HepG2 (cell line): ENCODE measurements around the gene NDUFB3. TPM values are rescaled to one million over a fixed set of nuclear protein-coding genes. Genes with fewer than 3 reads are reported as not detected.

Experiments used
- ATRX ChIP-seq: sonication (generic); formaldehyde crosslinking; IDR thresholded peaks from 2 replicates; pipeline ENCODE4 v1.4.0; 2020; ENCODE audit warnings: missing genetic modification reagents, borderline replicate concordance
- ELK4 ChIP-seq: sonication (generic); formaldehyde crosslinking; IDR thresholded peaks from 2 replicates; pipeline ENCODE4 v1.9.0; 2021; ENCODE audit warnings: missing genetic modification reagents, borderline replicate concordance
- ESRRA ChIP-seq: sonication (generic); formaldehyde crosslinking; IDR thresholded peaks from 2 replicates; pipeline ENCODE4 v1.5.1; 2020; ENCODE audit warnings: mild to moderate bottlenecking, low read depth, missing genetic modification reagents
- FOSL2 ChIP-seq: sonication (generic); formaldehyde crosslinking; IDR thresholded peaks from 2 replicates; pipeline ENCODE4 v1.4.0; 2020; ENCODE audit warnings: missing genetic modification reagents
- HMGA1 ChIP-seq: sonication (generic); formaldehyde crosslinking; conservative IDR thresholded peaks from 2 replicates; pipeline ENCODE4 v1.4.0; 2020; ENCODE audit warnings: missing genetic modification reagents
- LBX2 ChIP-seq: sonication (generic); formaldehyde crosslinking; IDR thresholded peaks from 2 replicates; pipeline ENCODE4 v1.5.0; 2020; ENCODE audit warnings: missing genetic modification reagents, mild to moderate bottlenecking, borderline replicate concordance
- MAFK ChIP-seq, 2 experiments: IDR thresholded peaks in 1 of 2; conservative IDR thresholded peaks in 1 of 2; 2 replicates each; pipeline ENCODE4 v1.6.1; 2011; ENCODE audit warnings: improper control_type of control experiment in 2 of 2, low read length in 2 of 2
- POLR2G ChIP-seq: fragments of 200-400 bp; formaldehyde crosslinking; IDR thresholded peaks from 2 replicates; pipeline ENCODE4 v1.6.1; 2018; ENCODE audit warnings: mild to moderate bottlenecking, low read depth, low read length, moderate library complexity
- RXRA ChIP-seq: sonication (generic); formaldehyde crosslinking; IDR thresholded peaks from 2 replicates; pipeline ENCODE4 v1.5.1; 2020; ENCODE audit warnings: missing genetic modification reagents
- TEF ChIP-seq: sonication (generic); formaldehyde crosslinking; IDR thresholded peaks from 2 replicates; pipeline ENCODE4 v1.5.0; 2020; ENCODE audit warnings: missing genetic modification reagents
- ZC3H4 ChIP-seq: sonication (generic); formaldehyde crosslinking; IDR thresholded peaks from 2 replicates; pipeline ENCODE4 v1.4.0; 2020; ENCODE audit warnings: missing genetic modification reagents, borderline replicate concordance
- ZKSCAN8 ChIP-seq: IDR thresholded peaks from 2 replicates; pipeline ENCODE4 v1.6.1; 2016; ENCODE audit warnings: borderline replicate concordance, missing genetic modification reagents, missing compliant biosample characterization
- ZNF205 ChIP-seq: IDR thresholded peaks from 2 replicates; pipeline ENCODE4 v1.6.1; 2018; ENCODE audit warnings: missing biosample characterization, missing genetic modification reagents
- ZNF24 ChIP-seq: fragments of 450-650 bp; IDR thresholded peaks from 2 replicates; pipeline ENCODE4 v1.6.1; 2017; ENCODE audit warnings: antibody characterized with exemption, mild to moderate bottlenecking
- ZNF256 ChIP-seq: sonication (generic); formaldehyde crosslinking; conservative IDR thresholded peaks from 2 replicates; pipeline ENCODE4 v1.4.0; 2020; ENCODE audit warnings: missing genetic modification reagents
- ZNF331 ChIP-seq: sonication (generic); formaldehyde crosslinking; IDR thresholded peaks from 2 replicates; pipeline ENCODE4 v1.4.0; 2020; ENCODE audit warnings: missing genetic modification reagents
- ZNF354B ChIP-seq: sonication (generic); formaldehyde crosslinking; IDR thresholded peaks from 2 replicates; pipeline ENCODE4 v1.8.0; 2022; ENCODE audit warnings: mild to moderate bottlenecking, missing genetic modification reagents
- ZNF451 ChIP-seq: sonication (generic); formaldehyde crosslinking; IDR thresholded peaks from 2 replicates; pipeline ENCODE4 v1.5.0; 2020; ENCODE audit warnings: mild to moderate bottlenecking, missing genetic modification reagents
- ZNF567 ChIP-seq: sonication (generic); formaldehyde crosslinking; IDR thresholded peaks from 2 replicates; pipeline ENCODE4 v1.8.1; 2023; ENCODE audit warnings: mild to moderate bottlenecking, missing genetic modification reagents, borderline replicate concordance
- ZNF572 ChIP-seq: sonication (generic); formaldehyde crosslinking; IDR thresholded peaks from 2 replicates; pipeline ENCODE4 v1.5.1; 2020; ENCODE audit warnings: mild to moderate bottlenecking, missing genetic modification reagents
- ZNF607 ChIP-seq: sonication (generic); formaldehyde crosslinking; IDR thresholded peaks from 2 replicates; pipeline ENCODE4 v1.5.1; 2020; ENCODE audit warnings: missing genetic modification reagents, mild to moderate bottlenecking, borderline replicate concordance
- ZNF670 ChIP-seq: sonication (generic); formaldehyde crosslinking; IDR thresholded peaks from 2 replicates; pipeline ENCODE4 v1.8.0; 2022; ENCODE audit warnings: mild to moderate bottlenecking, missing genetic modification reagents, borderline replicate concordance
- ZNF777 ChIP-seq: sonication (generic); formaldehyde crosslinking; IDR thresholded peaks from 2 replicates; pipeline ENCODE4 v1.4.0; 2020; ENCODE audit warnings: missing genetic modification reagents
- ZNF800 ChIP-seq: sonication (generic); formaldehyde crosslinking; IDR thresholded peaks from 2 replicates; pipeline ENCODE4 v1.4.0; 2020; ENCODE audit warnings: missing genetic modification reagents
- ZNF839 ChIP-seq: sonication (generic); formaldehyde crosslinking; IDR thresholded peaks from 2 replicates; pipeline ENCODE4 v1.4.0; 2020; ENCODE audit warnings: missing genetic modification reagents, mild to moderate bottlenecking, borderline replicate concordance
- ZNF879 ChIP-seq: sonication (generic); formaldehyde crosslinking; IDR thresholded peaks from 2 replicates; pipeline ENCODE4 v1.8.1; 2023; ENCODE audit warnings: missing genetic modification reagents
- polyA plus RNA-seq, 8 experiments: library from polyadenylated mRNA; depleted of rRNA in 3 of 8; stranded (reverse) in 7 of 8; unstranded in 1 of 8; fragments of >200 nt; fragmentation: Illumina TruSeq in 4 of 8; extraction: Trizol in 4 of 8; gene quantifications; 2 replicates each; pipeline versions ENCODE4 v1.2.1 to v1.2.3, GENCODE V29; 2011 to 2016; ENCODE audit warnings: low read depth in 4 of 8, missing spikeins in 1 of 8, mixed read lengths in 1 of 8; ENCODE audit not compliant: insufficient read depth in 1 of 8
- total RNA-seq, 5 experiments: library from RNA; depleted of rRNA; stranded (reverse); fragments of >200 nt; fragmentation: Illumina TruSeq; extraction: Trizol; gene quantifications; 2 replicates each; pipeline ENCODE4 v1.2.3, GENCODE V29; 2016; ENCODE audit warnings: low read depth in 1 of 5

NDUFB3 gene
- total and polyA plus RNA-seq, 2 of the 13 experiments (the other 11 are each of a cell fraction or from before 2014, with no cell fraction given), result 50.7 to 159 TPM

- no peak for TF ChIP-seq TEF
- TF ChIP-seq ZNF567 (CRISPR knock-in tag), result peak; percentile 88; the same call in 1 of the 2 replicates
- peak; percentile 36; the same call in 1 of the 2 replicates for TF ChIP-seq RXRA (CRISPR knock-in tag)
- TF ChIP-seq ZNF607, result no peak; the same call in 1 of the 2 replicates
- TF ChIP-seq FOSL2, result peak; percentile 41
- peak; percentile 67 for TF ChIP-seq ESRRA (CRISPR knock-in tag)
- peak; percentile 71 for TF ChIP-seq POLR2G
- TF ChIP-seq ZNF572, result peak; percentile 32; the same call in 1 of the 2 replicates
- TF ChIP-seq ZNF256 (CRISPR knock-in tag), result peak; percentile 82; the same call in 1 of the 2 replicates
- no peak for TF ChIP-seq ZNF24
- TF ChIP-seq ZNF670 (CRISPR knock-in tag), result no peak
- TF ChIP-seq ZNF205, result no peak
- TF ChIP-seq HMGA1 (CRISPR knock-in tag), result no peak
- no peak for TF ChIP-seq MAFK (conservative IDR thresholded peaks at IDR 0.05 in 1 of 2, IDR thresholded peaks at IDR 0.05 in 1 of 2; ENCODE audit: low read length in 2 of 2)
- TF ChIP-seq ZC3H4 (CRISPR knock-in tag), result no peak; the same call in none of the 2 replicates
- TF ChIP-seq ZNF800, result 0 out of 2 replicates have a peak, but pooled peaks have one; percentile 39
- TF ChIP-seq ELK4 (CRISPR knock-in tag), result no peak
- peak; percentile 52 for TF ChIP-seq ZKSCAN8
- TF ChIP-seq ZNF451 (CRISPR knock-in tag), result peak; percentile 81
- TF ChIP-seq ZNF879 (CRISPR knock-in tag), result peak; percentile 67
- TF ChIP-seq LBX2 (CRISPR knock-in tag), result no peak
- TF ChIP-seq ATRX (CRISPR knock-in tag), result no peak
- peak; percentile 65; the same call in 1 of the 2 replicates for TF ChIP-seq ZNF777 (CRISPR knock-in tag)
- no peak for TF ChIP-seq ZNF839
- peak; percentile 56; the same call in 1 of the 2 replicates for TF ChIP-seq ZNF331
- TF ChIP-seq ZNF354B (CRISPR knock-in tag), result no peak
Measured at GRCh38 chr2:201118121-201118960, 46.5 kb downstream of the NDUFB3 start (continued).
